HG02938 (cell line): ENCODE data around the gene NEO1.

Experiments used
- ATAC-seq: cut with Tn5 transposase; IDR thresholded peaks from one replicate; pipeline ENCODE4 v1.9.1; 2021; ENCODE audit warnings: mild to moderate bottlenecking, moderate library complexity; ENCODE audit not compliant: unreplicated experiment

NEO1 gene

GRCh38 chr15:73075160-73075859 is 23.0 kb downstream of the NEO1 start:
- no peak for ATAC-seq

- no peak for ATAC-seq
Measured at GRCh38 chr15:73078291-73078690, 26.0 kb downstream of the NEO1 start.

DNA sequence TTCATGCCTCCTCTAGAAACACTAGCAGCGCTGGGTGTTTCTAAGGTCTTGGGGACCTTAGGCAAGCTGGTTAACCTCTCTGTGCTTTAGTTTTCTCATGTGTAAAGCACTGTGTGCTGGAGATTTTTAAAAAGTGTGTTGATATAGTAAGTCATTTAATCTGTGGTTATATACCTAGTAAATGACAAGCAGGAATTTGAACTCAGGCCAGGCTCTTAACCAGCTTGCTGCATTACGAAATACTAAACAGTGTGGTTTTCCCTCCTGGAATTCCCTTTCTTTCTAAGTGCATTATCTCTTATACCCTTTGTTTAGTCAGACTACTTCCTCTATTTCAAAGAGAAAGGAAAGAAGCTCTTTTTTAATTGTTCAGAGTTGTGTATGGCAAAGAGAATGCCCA is 26.5 kb downstream of the NEO1 start:
- ATAC-seq, result no peak

GRCh38 chr15:73079565-73079964 is 27.3 kb downstream of the NEO1 start:
- no peak for ATAC-seq

DNA sequence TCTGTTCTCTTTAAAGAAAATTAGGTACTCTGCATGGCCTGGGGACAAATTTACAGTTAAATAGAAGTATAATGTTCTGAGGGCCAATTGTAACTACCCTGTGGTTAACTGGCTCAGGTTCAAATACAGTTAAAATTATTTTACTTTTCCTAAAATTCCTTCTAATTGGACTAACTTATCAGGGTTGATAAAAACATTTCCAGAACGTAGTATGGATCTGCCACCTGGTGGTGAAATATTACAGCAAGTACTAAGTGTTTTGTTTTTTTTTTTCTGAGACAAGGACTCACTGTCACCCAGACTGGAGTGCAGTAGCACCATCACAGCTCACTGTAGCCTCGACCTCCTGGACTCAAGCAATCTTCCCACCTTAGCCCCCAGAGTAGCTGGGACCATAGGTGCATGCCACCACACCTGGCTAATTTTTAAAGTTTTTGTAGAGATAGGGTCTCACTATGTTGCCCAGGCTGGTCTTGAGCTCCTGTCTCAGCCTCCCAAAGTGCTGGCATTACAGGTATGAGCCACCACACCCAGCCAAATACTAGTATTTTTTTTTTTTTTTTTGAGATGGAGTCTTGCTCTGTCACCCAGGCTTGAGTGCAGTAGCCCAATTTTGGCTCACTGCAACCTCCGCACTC is 29.2 kb downstream of the NEO1 start:
- no peak for ATAC-seq

GRCh38 chr15:73082812-73083211 is 30.5 kb downstream of the NEO1 start:
- ATAC-seq, result no peak

GRCh38 chr15:73087098-73087497 is 34.8 kb downstream of the NEO1 start:
- no peak for ATAC-seq

- no peak for ATAC-seq
Measured at GRCh38 chr15:73105064-73105463, 52.8 kb downstream of the NEO1 start.

GRCh38 chr15:73108676-73109075 is 56.4 kb downstream of the NEO1 start:
- ATAC-seq, result no peak

DNA sequence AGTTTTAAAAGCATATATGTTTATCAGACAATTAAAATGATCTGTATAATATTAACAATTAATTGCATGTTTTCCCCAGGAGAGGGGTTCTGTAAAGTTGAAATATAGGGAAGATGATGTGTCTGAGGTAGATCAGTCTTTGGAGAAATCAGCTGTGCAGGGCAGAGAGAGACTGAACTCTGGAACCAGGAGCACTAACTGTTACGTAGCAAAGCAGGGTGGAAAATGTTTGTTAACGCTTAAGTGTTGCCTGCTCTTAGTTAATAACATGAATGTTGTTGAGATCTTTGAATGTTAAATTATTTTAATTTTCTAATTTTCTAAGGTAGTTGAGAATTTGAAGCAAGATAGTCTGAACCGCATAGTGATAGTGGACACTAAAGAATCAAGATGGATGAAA is 57.5 kb downstream of the NEO1 start:
- no peak for ATAC-seq

DNA sequence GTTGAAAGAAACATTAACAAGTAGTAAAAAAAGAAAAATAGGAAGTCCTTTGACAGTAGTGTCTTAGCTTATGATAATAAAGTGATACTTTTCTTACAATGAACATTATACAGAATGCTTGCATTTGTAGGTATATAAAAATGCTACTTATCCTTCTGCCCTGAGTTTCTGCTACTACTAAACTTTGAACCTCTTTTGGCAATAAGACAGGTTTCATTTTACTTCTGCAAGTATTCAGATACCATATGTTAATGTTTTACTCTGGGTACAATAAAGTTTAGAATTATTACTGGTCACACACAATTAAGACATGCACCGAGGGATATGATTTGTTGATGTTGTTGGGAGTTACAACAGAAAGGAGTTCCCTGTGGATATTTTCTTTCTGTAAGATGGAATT is 57.9 kb downstream of the NEO1 start:
- no peak for ATAC-seq

- no peak for ATAC-seq
Measured at GRCh38 chr15:73114064-73114463, 61.8 kb downstream of the NEO1 start.

DNA sequence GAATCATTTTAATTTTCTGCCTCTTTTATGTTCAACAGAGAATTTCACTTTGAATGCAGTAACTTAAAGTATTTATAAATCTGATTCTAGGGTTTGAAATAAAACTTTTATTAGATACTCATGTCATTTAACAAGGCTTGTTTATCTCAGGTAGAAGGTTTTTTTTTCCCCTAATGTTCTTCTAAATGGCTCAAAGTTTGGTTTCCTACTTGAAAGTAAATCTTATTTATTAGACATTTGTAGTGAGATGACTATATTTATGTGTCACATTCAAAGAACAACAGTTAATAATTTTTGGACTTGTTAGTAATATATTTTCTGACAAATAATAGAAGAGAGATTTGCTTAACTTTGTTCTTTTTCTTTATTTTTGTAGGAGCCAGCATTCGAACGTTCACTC is 63.9 kb downstream of the NEO1 start:
- ATAC-seq, result no peak

GRCh38 chr15:73118055-73118454 is 65.8 kb downstream of the NEO1 start:
- no peak for ATAC-seq

DNA sequence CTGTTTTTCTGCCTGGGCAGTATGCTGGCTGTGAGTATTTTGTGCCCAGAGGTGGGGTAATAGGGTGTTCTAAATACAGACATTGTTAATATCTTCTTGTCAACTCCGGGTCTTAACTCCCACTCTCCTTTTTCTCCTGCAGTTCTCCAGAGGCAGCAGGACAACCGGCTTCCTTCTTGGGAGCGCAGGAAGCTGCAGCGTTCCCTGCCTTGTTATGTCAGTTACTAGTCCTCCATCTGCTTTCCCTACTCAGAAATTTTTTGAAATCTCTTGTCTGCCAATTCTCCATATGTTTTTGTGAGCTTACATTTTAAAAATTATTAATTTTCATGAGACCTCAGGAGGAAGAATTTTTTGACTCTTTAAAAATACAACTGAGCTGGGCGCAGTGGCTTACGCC is 67.2 kb downstream of the NEO1 start:
- ATAC-seq, result no peak

- no peak for ATAC-seq
Measured at GRCh38 chr15:73120269-73120668, 68.0 kb downstream of the NEO1 start.

GRCh38 chr15:73125219-73125618 is 73.0 kb downstream of the NEO1 start:
- no peak for ATAC-seq

- no peak for ATAC-seq
Measured at GRCh38 chr15:73127302-73127936, 75.2 kb downstream of the NEO1 start.

DNA sequence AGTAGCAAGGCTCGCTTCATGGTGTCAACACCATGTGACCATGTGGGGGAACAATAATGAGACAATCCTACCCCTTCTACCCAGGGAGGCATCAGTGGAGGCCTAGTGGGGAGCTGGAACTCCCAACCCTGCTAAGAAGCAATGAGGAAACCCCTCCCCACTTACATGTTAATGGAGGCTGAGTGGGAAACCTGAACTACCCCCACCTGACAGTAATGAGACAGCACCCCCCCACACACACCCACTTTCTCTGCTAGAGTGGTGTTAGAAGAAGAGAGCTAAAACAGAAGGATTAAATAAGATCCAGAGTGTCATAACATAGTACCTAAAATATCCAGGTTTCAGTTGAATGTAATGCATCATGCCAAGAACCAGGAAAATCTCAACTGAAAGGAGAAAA is 78.6 kb downstream of the NEO1 start:
- no peak for ATAC-seq

GRCh38 chr15:73134196-73134595 is 81.9 kb downstream of the NEO1 start:
- no peak for ATAC-seq

GRCh38 chr15:73139041-73139743 is 86.9 kb downstream of the NEO1 start:
- ATAC-seq, result no peak
